IPS DF 6.9 (cell line): ENCODE measurements around the gene PRIM2.
"Not testable (repeated sequence)": the region's sequence is repeated elsewhere in the genome, so short reads cannot be mapped to it uniquely, and the experiment has no call there.

Experiments
- DNase-seq: peaks from one replicate; pipeline ENCODE4 v3.0.0-alpha.2; 2013; ENCODE audit warnings: low read depth, low spot score
- H3K27ac ChIP-seq: one replicate; pipeline ENCODE4 v1.5.1; 2013; ENCODE audit warnings: low read length, control low read depth
- H3K27me3 ChIP-seq: 2 replicates; pipeline ENCODE4 v1.6.1; 2013; ENCODE audit warnings: mild to moderate bottlenecking, low read length; ENCODE audit not compliant: control insufficient read depth, insufficient read depth
- H3K36me3 ChIP-seq: 2 replicates; pipeline ENCODE4 v1.6.1; 2013; ENCODE audit warnings: low read length; ENCODE audit not compliant: control insufficient read depth, insufficient read depth
- H3K4me1 ChIP-seq: 2 replicates; pipeline ENCODE4 v1.6.1; 2013; ENCODE audit warnings: low read length; ENCODE audit not compliant: control insufficient read depth, insufficient read depth
- H3K4me3 ChIP-seq: 2 replicates; pipeline ENCODE4 v1.5.1; 2013; ENCODE audit warnings: mild to moderate bottlenecking, low read length
- H3K9me3 ChIP-seq: 2 replicates; pipeline ENCODE4 v1.6.1; 2013; ENCODE audit warnings: low read length, inconsistent platforms; ENCODE audit not compliant: control insufficient read depth, insufficient read depth
- WGBS: extraction: QIAGEN DNeasy Blood & Tissue Kit; methylation state at CpG from one replicate; pipeline ENCODE4 v1.1.7; 2013; ENCODE audit warnings: mixed read lengths, missing lambda C conversion rate; ENCODE audit not compliant: insufficient read length, insufficient coverage; 5-methylcytosine and 5-hydroxymethylcytosine counted together

Gene PRIM2

GRCh38 chr6:57324538-57324937 is 7.1 kb downstream of the PRIM2 start:
- H3K4me1 ChIP-seq = no peaks in the 10 kb centered on the region
- no peaks in the 10 kb centered on the region for H3K27me3 ChIP-seq
- H3K9me3 ChIP-seq = no peaks in the 10 kb centered on the region; the same call in 1 of the 2 replicates
- no peak overlapping the region for H3K4me3 ChIP-seq
- no CpG with 5 or more reads among the region's 1 CpG for WGBS
- H3K36me3 ChIP-seq = peaks cover 12% of the 10 kb centered on the region; the same call in 1 of the 2 replicates
- no peak for DNase-seq
- no peak overlapping the region for H3K27ac ChIP-seq

GRCh38 chr6:57327311-57327710 is 9.9 kb downstream of the PRIM2 start:
- no peak overlapping the region for H3K4me3 ChIP-seq
- no peak overlapping the region for H3K27ac ChIP-seq
- WGBS = no CpG with 5 or more reads among the region's 2 CpGs
- H3K36me3 ChIP-seq = peaks cover 12% of the 10 kb centered on the region; the same call in 1 of the 2 replicates
- H3K9me3 ChIP-seq = no peaks in the 10 kb centered on the region; the same call in 1 of the 2 replicates
- H3K27me3 ChIP-seq = no peaks in the 10 kb centered on the region
- H3K4me1 ChIP-seq = no peaks in the 10 kb centered on the region
- no peak for DNase-seq

GRCh38 chr6:57328074-57328473 is 10.6 kb downstream of the PRIM2 start:
- Histone ChIP-seq H3K4me3 (no peak overlapping the region), H3K27ac (no peak overlapping the region), H3K4me1 (no peaks in the 10 kb centered on the region), H3K36me3 (peaks cover 12% of the 10 kb centered on the region; the same call in 1 of the 2 replicates), H3K27me3 (no peaks in the 10 kb centered on the region), H3K9me3 (no peaks in the 10 kb centered on the region)
- DNase-seq = no peak
- no CpG with 5 or more reads among the region's 1 CpG for WGBS

- no peak overlapping the region for H3K27ac ChIP-seq
- peaks cover 16% of the 10 kb centered on the region; the same call in 1 of the 2 replicates for H3K36me3 ChIP-seq
- H3K27me3 ChIP-seq = no peaks in the 10 kb centered on the region
- H3K9me3 ChIP-seq = peaks cover 3% of the 10 kb centered on the region
- H3K4me3 ChIP-seq = no peak overlapping the region
- no peaks in the 10 kb centered on the region for H3K4me1 ChIP-seq
- no peak for DNase-seq
These were observed 12.5 kb downstream of the PRIM2 start for GRCh38 chr6:57329933-57330332.

- Histone ChIP-seq H3K27me3 (no peaks in the 10 kb centered on the region), H3K27ac (no peak overlapping the region), H3K36me3 (no peaks in the 10 kb centered on the region), H3K4me3 (no peak overlapping the region), H3K4me1 (no peaks in the 10 kb centered on the region), H3K9me3 (no peaks in the 10 kb centered on the region)
- DNase-seq = no peak
- WGBS = no CpG with 5 or more reads among the region's 2 CpGs
These were observed 24.8 kb downstream of the PRIM2 start for GRCh38 chr6:57342148-57342669.

- not testable (repeated sequence) for H3K27me3 ChIP-seq, H3K4me1 ChIP-seq, H3K27ac ChIP-seq, DNase-seq, H3K4me3 ChIP-seq, H3K9me3 ChIP-seq, H3K36me3 ChIP-seq
- WGBS = 100% methylated on average over 2 of the region's 3 CpGs
These were observed 25.9 kb downstream of the PRIM2 start for GRCh38 chr6:57343342-57343741.

- not testable (repeated sequence) for H3K9me3 ChIP-seq, H3K27me3 ChIP-seq, H3K36me3 ChIP-seq, H3K27ac ChIP-seq, DNase-seq, H3K4me3 ChIP-seq, H3K4me1 ChIP-seq
- no CpG with 5 or more reads among the region's 2 CpGs for WGBS
These were observed 29.3 kb downstream of the PRIM2 start for GRCh38 chr6:57346715-57347114.

GRCh38 chr6:57347597-57347996 is 30.2 kb downstream of the PRIM2 start:
- H3K4me3 ChIP-seq, H3K36me3 ChIP-seq, DNase-seq, H3K4me1 ChIP-seq, H3K9me3 ChIP-seq, H3K27ac ChIP-seq, H3K27me3 ChIP-seq: not testable (repeated sequence)

- not testable (repeated sequence) for H3K27ac ChIP-seq, DNase-seq, H3K4me3 ChIP-seq, H3K4me1 ChIP-seq, H3K27me3 ChIP-seq, H3K9me3 ChIP-seq, H3K36me3 ChIP-seq
- WGBS = no CpG with 5 or more reads among the region's 6 CpGs
These were observed 33.0 kb downstream of the PRIM2 start for GRCh38 chr6:57350443-57350842.

- not testable (repeated sequence) for H3K27ac ChIP-seq, H3K36me3 ChIP-seq, H3K4me1 ChIP-seq, DNase-seq, H3K4me3 ChIP-seq, H3K9me3 ChIP-seq, H3K27me3 ChIP-seq
- no CpG with 5 or more reads among the region's 1 CpG for WGBS
These were observed 35.2 kb downstream of the PRIM2 start for GRCh38 chr6:57352596-57352995.

GRCh38 chr6:57358319-57358718 is 40.9 kb downstream of the PRIM2 start:
- H3K4me3 ChIP-seq, H3K4me1 ChIP-seq, H3K27me3 ChIP-seq, DNase-seq, H3K27ac ChIP-seq, H3K36me3 ChIP-seq, H3K9me3 ChIP-seq: not testable (repeated sequence)
